GM23338 (cell line): Measurements from ENCODE around the gene CAMTA1. TPM values are rescaled to one million over a fixed set of nuclear protein-coding genes. Genes with fewer than 3 reads are reported as not detected.

Experiments
- ATAC-seq: fragments of 200-7000 bp; cut with Tn5 transposase; 3 replicates; pipeline ENCODE4 v1.9.1; 2020
- DNase-seq: peaks from one replicate; pipeline ENCODE4 v3.0.0-alpha.2; 2015; ENCODE audit warnings: low spot score
- H2AFZ ChIP-seq: fragments of 200-600 bp; sonication (generic); 2 replicates; pipeline ENCODE4 v1.8.0; 2016; ENCODE audit warnings: antibody characterized with exemption, mild to moderate bottlenecking, moderate library complexity
- H3F3A ChIP-seq: fragments of 200-600 bp; sonication (generic); replicated peaks from 2 replicates; pipeline ENCODE4 v1.8.0; 2017; ENCODE audit warnings: antibody characterized with exemption, mixed run types, low read depth
- H3K27ac ChIP-seq: fragments of 200-600 bp; sonication (generic); 2 replicates; pipeline ENCODE4 v1.6.1; 2016; ENCODE audit warnings: low read depth
- H3K27me3 ChIP-seq: fragments of 200-600 bp; sonication (generic); 2 replicates; pipeline ENCODE4 v1.8.0; 2016; ENCODE audit warnings: mild to moderate bottlenecking, mixed run types, moderate library complexity; ENCODE audit not compliant: insufficient read depth
- H3K36me3 ChIP-seq: fragments of 200-600 bp; sonication (generic); 2 replicates; pipeline ENCODE4 v1.8.0; 2016; ENCODE audit warnings: mild to moderate bottlenecking; ENCODE audit not compliant: insufficient read depth
- H3K4me1 ChIP-seq: fragments of 200-600 bp; sonication (generic); 2 replicates; pipeline ENCODE4 v1.8.0; 2016; ENCODE audit warnings: mild to moderate bottlenecking, moderate library complexity; ENCODE audit not compliant: insufficient read depth
- H3K4me2 ChIP-seq: fragments of 200-600 bp; sonication (generic); 2 replicates; pipeline ENCODE4 v1.7.1; 2017; ENCODE audit warnings: mixed run types
- H3K4me3 ChIP-seq: fragments of 200-600 bp; sonication (generic); 2 replicates; pipeline ENCODE4 v1.6.1; 2016; ENCODE audit warnings: mixed run types
- H3K79me2 ChIP-seq: fragments of 200-600 bp; sonication (generic); replicated peaks from 2 replicates; pipeline ENCODE4 v1.8.0; 2017; ENCODE audit warnings: mild to moderate bottlenecking; ENCODE audit not compliant: insufficient read depth
- H3K9me2 ChIP-seq: fragments of 200-600 bp; sonication (generic); 2 replicates; pipeline ENCODE4 v1.8.0; 2017; ENCODE audit not compliant: insufficient read depth
- H4K20me1 ChIP-seq: fragments of 200-600 bp; sonication (generic); replicated peaks from 2 replicates; pipeline ENCODE4 v1.8.0; 2017; ENCODE audit warnings: mild to moderate bottlenecking; ENCODE audit not compliant: insufficient read depth
- H3K27ac Mint-ChIP-seq: 2 replicates; pipeline ENCODE4 v1.8.0; 2020; ENCODE audit warnings: inconsistent platforms, mild to moderate bottlenecking, moderate library complexity, mixed read lengths
- H3K27me3 Mint-ChIP-seq: 3 replicates; pipeline ENCODE4 v1.8.0; 2022; ENCODE audit warnings: low read depth, mild to moderate bottlenecking, moderate library complexity, mixed read lengths, inconsistent platforms; ENCODE audit not compliant: insufficient read depth, poor library complexity
- H3K36me3 Mint-ChIP-seq: 3 replicates; pipeline ENCODE4 v1.8.0; 2021; ENCODE audit warnings: low read depth, mild to moderate bottlenecking, inconsistent platforms, moderate library complexity, mixed read lengths
- H3K4me1 Mint-ChIP-seq: 3 replicates; pipeline ENCODE4 v1.8.0; 2020; ENCODE audit warnings: mild to moderate bottlenecking, inconsistent platforms, mixed read lengths
- H3K4me3 Mint-ChIP-seq: 3 replicates; pipeline ENCODE4 v1.8.0; 2021; ENCODE audit warnings: moderate library complexity, mild to moderate bottlenecking, inconsistent platforms, mixed read lengths
- H3K9me3 Mint-ChIP-seq: 3 replicates; pipeline ENCODE4 v1.8.0; 2020; ENCODE audit warnings: moderate library complexity, mild to moderate bottlenecking, inconsistent platforms, mixed read lengths
- CREB1 ChIP-seq: fragments of 250-450 bp; sonication (Bioruptor Pico); IDR thresholded peaks from 2 replicates; pipeline ENCODE4 v1.5.0; 2020; ENCODE audit warnings: low read depth, mild to moderate bottlenecking, moderate library complexity
- CTCF ChIP-seq, 2 experiments: fragments of 200-600 bp in 1 of 2; sonication (generic) in 1 of 2; conservative IDR thresholded peaks; 2 replicates each; pipeline versions ENCODE4 v1.5.1 to v1.6.1; 2016 to 2017; ENCODE audit warnings: antibody characterized with exemption in 2 of 2, low read depth in 2 of 2, mild to moderate bottlenecking in 2 of 2, moderate library complexity in 1 of 2
- EZH2 ChIP-seq: fragments of 200-600 bp; sonication (generic); IDR thresholded peaks from one replicate; pipeline ENCODE4 v1.8.0; 2017; ENCODE audit warnings: antibody characterized with exemption, mild to moderate bottlenecking, low read depth; ENCODE audit not compliant: unreplicated experiment
- EZH2phosphoT487 ChIP-seq: fragments of 200-600 bp; sonication (generic); IDR thresholded peaks from one replicate; pipeline ENCODE4 v1.8.1; 2018; ENCODE audit warnings: antibody characterized with exemption; ENCODE audit not compliant: unreplicated experiment
- JUNB ChIP-seq: IDR thresholded peaks from one replicate; pipeline ENCODE4 v1.6.1; 2016; ENCODE audit warnings: antibody characterized with exemption; ENCODE audit not compliant: unreplicated experiment
- NANOG ChIP-seq: IDR thresholded peaks from 2 replicates; pipeline ENCODE4 v1.6.1; 2016; ENCODE audit warnings: antibody characterized with exemption, borderline replicate concordance
- POLR2AphosphoS5 ChIP-seq: IDR thresholded peaks from 2 replicates; pipeline ENCODE4 v1.6.1; 2016; ENCODE audit warnings: antibody characterized with exemption, low read depth
- REST ChIP-seq: IDR thresholded peaks from one replicate; pipeline ENCODE4 v1.6.1; 2018; ENCODE audit warnings: antibody characterized with exemption; ENCODE audit not compliant: unreplicated experiment
- ZNF114 ChIP-seq: fragments of 250-450 bp; sonication (Bioruptor Pico); IDR thresholded peaks from 2 replicates; pipeline ENCODE4 v1.5.0; 2020; ENCODE audit warnings: mild to moderate bottlenecking, moderate library complexity
- ZNF462 ChIP-seq: fragments of 250-450 bp; sonication (Bioruptor Pico); IDR thresholded peaks from 2 replicates; pipeline ENCODE4 v1.5.0; 2020; ENCODE audit warnings: mild to moderate bottlenecking, moderate library complexity
- polyA plus RNA-seq: library from polyadenylated mRNA; unstranded; fragments of >200 nt; fragmentation: Nextera tagmentation; extraction: Ambion mirVana; gene quantifications from 2 replicates; pipeline ENCODE4 v1.2.1, GENCODE V29; 2016
- total RNA-seq: library from RNA; depleted of rRNA; stranded (reverse); fragments of >200 nt; shearing (Covaris generic); gene quantifications from 2 replicates; pipeline ENCODE4 v1.2.3, GENCODE V29; 2014
- TF ChIP-seq, protein P1 (sequence below): IDR thresholded peaks from 2 replicates; pipeline ENCODE4 v1.6.1; 2016; ENCODE audit warnings: antibody characterized with exemption

CAMTA1 gene
- total and polyA plus RNA-seq, 2 experiments from 2014 or later, result 115 to 519 TPM

- no peaks in the 10 kb centered on the region for H4K20me1 ChIP-seq
- no peak for DNase-seq
- no peak for ATAC-seq
- Mint-ChIP-seq H3K4me3 (no peak overlapping the region), H3K27me3 (peaks cover 15% of the 10 kb centered on the region), H3K36me3 (no peaks in the 10 kb centered on the region), H3K4me1 (peaks cover 2% of the 10 kb centered on the region; the same call in 1 of the 3 replicates), H3K27ac (no peak overlapping the region), H3K9me3 (no peaks in the 10 kb centered on the region; the same call in 2 of the 3 replicates)
- TF ChIP-seq EZH2phosphoT487 (no peak), EZH2 (no peak), CTCF (conservative IDR thresholded peaks at IDR 0.05; ENCODE audit: low read depth in 2 of 2) (no peak), CREB1 (no peak), ZNF462 (CRISPR knock-in tag) (no peak), REST (no peak), POLR2AphosphoS5 (no peak), NANOG (no peak), JUNB (no peak), ZNF114 (CRISPR knock-in tag) (no peak)
- TF ChIP-seq, protein P1, sequence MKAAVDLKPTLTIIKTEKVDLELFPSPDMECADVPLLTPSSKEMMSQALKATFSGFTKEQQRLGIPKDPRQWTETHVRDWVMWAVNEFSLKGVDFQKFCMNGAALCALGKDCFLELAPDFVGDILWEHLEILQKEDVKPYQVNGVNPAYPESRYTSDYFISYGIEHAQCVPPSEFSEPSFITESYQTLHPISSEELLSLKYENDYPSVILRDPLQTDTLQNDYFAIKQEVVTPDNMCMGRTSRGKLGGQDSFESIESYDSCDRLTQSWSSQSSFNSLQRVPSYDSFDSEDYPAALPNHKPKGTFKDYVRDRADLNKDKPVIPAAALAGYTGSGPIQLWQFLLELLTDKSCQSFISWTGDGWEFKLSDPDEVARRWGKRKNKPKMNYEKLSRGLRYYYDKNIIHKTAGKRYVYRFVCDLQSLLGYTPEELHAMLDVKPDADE, result no peak
- no peaks in the 10 kb centered on the region for H3K36me3 ChIP-seq
- H3K4me3 ChIP-seq, result no peak overlapping the region
- no peaks in the 10 kb centered on the region for H3K27me3 ChIP-seq
- H3F3A ChIP-seq, result no peaks in the 10 kb centered on the region
- H3K9me2 ChIP-seq, result no peaks in the 10 kb centered on the region
- H3K4me1 ChIP-seq, result no peaks in the 10 kb centered on the region
- H3K27ac ChIP-seq, result no peak overlapping the region
- H2AFZ ChIP-seq, result no peak overlapping the region
- no peak overlapping the region for H3K4me2 ChIP-seq
- no peaks in the 10 kb centered on the region for H3K79me2 ChIP-seq
Observed at GRCh38 chr1:7560601-7561181, 775.4 kb downstream of the CAMTA1 start.
